Frontal cortex (tissue), 4 donors: Measurements from ENCODE around the gene IL10RA. TPM values are rescaled to one million over a fixed set of nuclear protein-coding genes. Genes with fewer than 3 reads are reported as not detected.

Experiments
- DNase-seq, 2 donors: peaks; one replicate each; pipeline ENCODE4 v3.0.0; 2012; ENCODE audit warnings: low spot score in 2 of 2
- FAIRE-seq: peaks from 2 replicates; lab custom pipeline; 2012; peaks lifted over from hg19 to GRCh38; lab: Jason Lieb, UNC
- total RNA-seq: library from RNA; depleted of rRNA; stranded (reverse); fragments of >200 nt; gene quantifications from one replicate; pipeline ENCODE4 v1.2.3, GENCODE V29; 2014
- donor health status: control.
- donor health status: control.
- donor health status: control.

Gene IL10RA
- total RNA-seq, 1 donor from 2014 or later: 2.0 TPM

- DNase-seq (no peak), FAIRE-seq (no peak)
These were observed 3.1 kb upstream of the IL10RA start for GRCh38 chr11:117983163-117983475.

GRCh38 chr11:117984476-117984875 is 1.7 kb upstream of the IL10RA start:
- no peak for FAIRE-seq
- no peak for DNase-seq

GRCh38 chr11:117986981-117987574 is 884 bp downstream of the IL10RA start:
- DNase-seq: no peak
- FAIRE-seq: no peak

- FAIRE-seq: no peak
- DNase-seq: no peak
These were observed 3.3 kb downstream of the IL10RA start for GRCh38 chr11:117989351-117990102.

GRCh38 chr11:117992136-117992535 is 5.9 kb downstream of the IL10RA start:
- DNase-seq (no peak), FAIRE-seq (no peak)

GRCh38 chr11:117992620-117993019 is 6.4 kb downstream of the IL10RA start:
- no peak for FAIRE-seq

GRCh38 chr11:117993988-117994745 is 8.0 kb downstream of the IL10RA start:
- FAIRE-seq (no peak), DNase-seq (no peak)

More at GRCh38 chr11:117992620-117993019, 6.4 kb downstream of the IL10RA start:
- DNase-seq: no peak

- FAIRE-seq: no peak
- no peak for DNase-seq
These were observed 9.3 kb downstream of the IL10RA start for GRCh38 chr11:117995472-117995871.

GRCh38 chr11:117996058-117996457 is 9.9 kb downstream of the IL10RA start:
- FAIRE-seq: no peak
- no peak for DNase-seq

- no peak for FAIRE-seq
- DNase-seq: no peak
These were observed 11.2 kb downstream of the IL10RA start for GRCh38 chr11:117997406-117997805.

- DNase-seq (no peak), FAIRE-seq (no peak)
These were observed 11.8 kb downstream of the IL10RA start for GRCh38 chr11:117997823-117998579.

- no peak for FAIRE-seq
- no peak for DNase-seq
These were observed 12.6 kb downstream of the IL10RA start for GRCh38 chr11:117998664-117999353.

GRCh38 chr11:117999354-117999993 is 13.3 kb downstream of the IL10RA start:
- DNase-seq: no peak
- no peak for FAIRE-seq

- DNase-seq: no peak
- FAIRE-seq: no peak
These were observed 14.1 kb downstream of the IL10RA start for GRCh38 chr11:118000067-118000849.

GRCh38 chr11:118000850-118001228 is 14.6 kb downstream of the IL10RA start:
- DNase-seq: no peak
- no peak for FAIRE-seq

GRCh38 chr11:118001494-118001971 is 15.3 kb downstream of the IL10RA start:
- DNase-seq (no peak), FAIRE-seq (no peak)

GRCh38 chr11:118002010-118002540 is 15.9 kb downstream of the IL10RA start:
- FAIRE-seq: no peak
- no peak for DNase-seq
